OCI-LY1 (cell line): ENCODE measurements around the gene POLA2.

ENCODE experiments used
- H2AFZ ChIP-seq: fragments of 200-600 bp; sonication (generic), shearing (Covaris generic); 2 replicates; pipeline ENCODE4 v1.6.0; 2014; ENCODE audit warnings: antibody characterized with exemption, mild to moderate bottlenecking, low read length
- H3F3A ChIP-seq: fragments of 200-600 bp; sonication (generic), shearing (Covaris generic); 2 replicates; pipeline ENCODE4 v1.6.0; 2014; ENCODE audit warnings: mild to moderate bottlenecking, antibody characterized with exemption, low read length, moderate library complexity; ENCODE audit not compliant: insufficient read depth
- H3K27ac ChIP-seq: fragments of 200-600 bp; sonication (generic); 2 replicates; pipeline ENCODE4 v1.5.1; 2014; ENCODE audit warnings: low read length, mixed run types, mild to moderate bottlenecking, low read depth; ENCODE audit not compliant: poor library complexity, severe bottlenecking
- H3K27me3 ChIP-seq: fragments of 200-600 bp; sonication (generic); 2 replicates; pipeline ENCODE4 v1.6.0; 2014; ENCODE audit warnings: antibody characterized with exemption, mild to moderate bottlenecking, low read length, moderate library complexity; ENCODE audit not compliant: insufficient read depth
- H3K36me3 ChIP-seq: fragments of 200-600 bp; sonication (generic); 2 replicates; pipeline ENCODE4 v1.6.1; 2014; ENCODE audit warnings: mild to moderate bottlenecking, antibody characterized with exemption, low read length, moderate library complexity, mixed read lengths; ENCODE audit not compliant: insufficient read depth
- H3K4me1 ChIP-seq: fragments of 200-600 bp; sonication (generic); 2 replicates; pipeline ENCODE4 v1.5.1; 2014; ENCODE audit warnings: mild to moderate bottlenecking, low read length, moderate library complexity; ENCODE audit not compliant: insufficient read depth, severe bottlenecking
- H3K4me2 ChIP-seq: fragments of 200-600 bp; sonication (generic), shearing (Covaris generic); 2 replicates; pipeline ENCODE4 v1.6.1; 2014; ENCODE audit warnings: low read length
- H3K4me3 ChIP-seq: fragments of 200-600 bp; sonication (generic); 2 replicates; pipeline ENCODE4 v1.5.1; 2014; ENCODE audit warnings: low read length, low read depth, mild to moderate bottlenecking, mixed read lengths; ENCODE audit not compliant: poor library complexity, severe bottlenecking
- H3K79me2 ChIP-seq: fragments of 200-600 bp; shearing (Covaris generic); 2 replicates; pipeline ENCODE4 v1.6.1; 2016; ENCODE audit warnings: mixed run types, low read length, mixed read lengths; ENCODE audit not compliant: insufficient read depth
- H3K9ac ChIP-seq: fragments of 200-600 bp; sonication (generic), shearing (Covaris generic); 2 replicates; pipeline ENCODE4 v1.6.1; 2014; ENCODE audit warnings: mild to moderate bottlenecking, low read length, mixed read lengths
- H3K9me2 ChIP-seq: fragments of 200-600 bp; sonication (generic), shearing (Covaris generic); 2 replicates; pipeline ENCODE4 v1.6.1; 2014; ENCODE audit warnings: low read depth, mild to moderate bottlenecking, low read length, mixed read lengths
- H3K9me3 ChIP-seq: fragments of 200-600 bp; shearing (Covaris generic); 2 replicates; pipeline ENCODE4 v1.6.1; 2014; ENCODE audit warnings: low read length, mixed read lengths
- H4K20me1 ChIP-seq: fragments of 200-600 bp; sonication (generic), shearing (Covaris generic); 2 replicates; pipeline ENCODE4 v1.6.0; 2016; ENCODE audit warnings: mild to moderate bottlenecking, low read length; ENCODE audit not compliant: insufficient read depth
- CTCF ChIP-seq: fragments of 200-600 bp; sonication (generic), shearing (Covaris generic); IDR thresholded peaks from 2 replicates; pipeline ENCODE4 v1.5.1; 2017; ENCODE audit warnings: mild to moderate bottlenecking, antibody characterized with exemption, low read length, moderate library complexity, mixed read lengths
- EZH2 ChIP-seq: fragments of 200-600 bp; sonication (generic), shearing (Covaris generic); IDR thresholded peaks from 2 replicates; pipeline ENCODE4 v1.8.0; 2017; ENCODE audit warnings: borderline replicate concordance, mixed run types, mild to moderate bottlenecking, antibody characterized with exemption, low read length, moderate library complexity, mixed read lengths

Gene POLA2

DNA sequence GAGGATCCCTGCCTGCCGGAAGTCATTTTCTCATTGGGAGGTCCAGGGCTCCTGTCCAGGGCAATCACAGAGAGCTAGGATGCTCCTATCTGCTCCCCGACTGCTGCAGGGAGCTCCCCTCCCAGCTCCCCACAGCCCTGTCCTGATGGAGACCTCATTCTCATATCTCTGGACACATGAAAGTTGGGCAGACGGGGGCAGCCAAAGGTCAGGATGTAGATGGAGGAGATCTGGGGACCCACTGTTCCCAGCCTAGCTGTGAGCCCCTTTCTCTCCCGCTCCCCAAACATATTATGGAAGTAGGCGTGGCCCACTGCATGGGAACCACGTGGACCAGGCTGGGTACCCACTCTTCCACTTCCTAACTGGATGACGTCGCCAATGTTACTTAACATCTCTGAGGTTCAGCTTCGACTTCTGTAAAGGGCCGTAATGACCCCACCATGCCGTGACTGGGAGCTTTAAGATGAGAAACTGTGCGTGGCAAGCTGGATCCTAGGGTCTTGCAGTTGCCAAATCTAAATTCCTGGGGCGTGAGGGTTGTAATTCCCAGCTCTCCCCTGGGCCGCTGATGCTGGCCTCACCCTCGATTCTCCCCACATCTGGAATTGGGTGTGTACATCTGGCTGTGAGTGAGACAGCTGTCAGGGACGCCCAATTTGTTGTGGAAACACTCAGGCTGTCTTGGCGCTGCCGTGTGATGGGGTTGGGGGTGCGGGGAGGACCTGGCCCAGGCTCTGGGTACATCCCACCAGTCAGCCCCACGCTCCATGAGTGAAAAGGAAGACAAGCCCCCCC, 54.7 kb downstream of the POLA2 start:
- H2AFZ ChIP-seq: no peak overlapping the region
- TF ChIP-seq EZH2 (no peak), CTCF (no peak)
- H3K4me2 ChIP-seq: no peak overlapping the region
- no peak overlapping the region for H3K9ac ChIP-seq
- no peaks in the 10 kb centered on the region for H3K9me2 ChIP-seq
- no peaks in the 10 kb centered on the region for H3K79me2 ChIP-seq
- H3K4me3 ChIP-seq: no peak overlapping the region
- H4K20me1 ChIP-seq: no peaks in the 10 kb centered on the region
- H3K36me3 ChIP-seq: no peaks in the 10 kb centered on the region
- H3F3A ChIP-seq: no peaks in the 10 kb centered on the region
- H3K27me3 ChIP-seq: peaks cover 9% of the 10 kb centered on the region
- H3K9me3 ChIP-seq: no peaks in the 10 kb centered on the region
- peaks cover 6% of the 10 kb centered on the region for H3K4me1 ChIP-seq
- H3K27ac ChIP-seq: no peak overlapping the region

DNA sequence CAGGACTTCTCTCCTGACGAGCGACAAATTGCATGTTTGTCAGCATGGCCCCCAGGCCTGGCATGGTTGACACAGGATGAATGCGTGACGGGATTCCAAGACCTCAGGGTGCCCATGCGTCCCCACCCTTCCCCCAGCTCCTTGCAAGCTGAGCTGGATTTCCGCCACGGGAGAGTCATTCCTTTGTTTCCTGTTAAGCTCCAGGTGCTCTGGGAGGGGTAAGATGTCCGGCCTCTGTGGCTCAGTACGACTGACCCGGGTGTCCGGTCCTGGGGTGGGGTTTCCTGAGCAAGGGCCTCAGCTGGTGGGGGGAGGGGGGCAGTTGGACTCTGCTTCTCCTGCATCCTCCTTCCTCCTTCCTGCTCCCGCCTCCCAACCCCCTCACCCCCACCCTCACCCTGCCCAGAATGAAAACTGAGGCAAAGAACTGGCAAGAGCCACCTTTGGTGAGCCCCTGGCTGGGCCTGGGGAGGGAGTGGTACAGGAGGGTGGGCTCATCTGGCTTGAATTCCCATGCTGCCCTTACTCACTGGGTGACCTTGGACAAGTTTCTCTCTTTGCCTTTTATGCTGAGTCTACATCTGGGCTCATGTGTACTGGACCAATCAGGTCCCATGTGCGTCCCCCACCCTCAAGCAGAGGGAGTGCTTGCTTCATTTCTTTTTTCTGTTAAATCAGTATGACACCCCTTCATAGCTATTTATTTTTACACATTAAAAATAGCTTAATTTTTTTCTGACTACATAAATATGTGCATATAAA, 55.4 kb downstream of the POLA2 start:
- Histone ChIP-seq H3K27me3 (peaks cover 9% of the 10 kb centered on the region), H3F3A (no peaks in the 10 kb centered on the region), H3K9ac (no peak overlapping the region), H3K79me2 (no peaks in the 10 kb centered on the region), H3K4me1 (peaks cover 6% of the 10 kb centered on the region), H3K4me2 (no peak overlapping the region), H2AFZ (no peak overlapping the region), H3K27ac (no peak overlapping the region), H3K9me2 (no peaks in the 10 kb centered on the region), H3K36me3 (no peaks in the 10 kb centered on the region), H3K9me3 (no peaks in the 10 kb centered on the region), H3K4me3 (no peak overlapping the region), H4K20me1 (no peaks in the 10 kb centered on the region)
- no peak for TF ChIP-seq EZH2
- no peak for TF ChIP-seq CTCF

- no peak overlapping the region for H3K4me2 ChIP-seq
- no peak overlapping the region for H3K27ac ChIP-seq
- no peaks in the 10 kb centered on the region for H3K79me2 ChIP-seq
- no peaks in the 10 kb centered on the region; the same call in 1 of the 2 replicates for H3K27me3 ChIP-seq
- no peaks in the 10 kb centered on the region for H3K9me3 ChIP-seq
- no peaks in the 10 kb centered on the region for H3K36me3 ChIP-seq
- H3F3A ChIP-seq: no peaks in the 10 kb centered on the region
- H3K9me2 ChIP-seq: no peaks in the 10 kb centered on the region
- H3K4me3 ChIP-seq: no peak overlapping the region
- H3K9ac ChIP-seq: no peak overlapping the region
- no peak overlapping the region for H2AFZ ChIP-seq
- no peak for TF ChIP-seq EZH2
- TF ChIP-seq CTCF: no peak
- H3K4me1 ChIP-seq: peaks cover under 1% of the 10 kb centered on the region
- no peaks in the 10 kb centered on the region for H4K20me1 ChIP-seq
Measured at GRCh38 chr11:65320386-65321075, 58.8 kb downstream of the POLA2 start.
